NCI-H446 (cell line): Measurements from ENCODE around the gene PER2.

Experiments used
- DNase-seq, 2 experiments: peaks; one replicate each; lab custom pipeline; 2025; lab: John Stamatoyannopoulos, UW

PER2 gene

GRCh38 chr2:238267341-238267710 lies 21.1 kb downstream of the PER2 start:
- DNase-seq = no peak

GRCh38 chr2:238265605-238266004 lies 22.8 kb downstream of the PER2 start:
- no peak for DNase-seq

GRCh38 chr2:238264072-238264460 lies 24.3 kb downstream of the PER2 start:
- DNase-seq = no peak

GRCh38 chr2:238263204-238264071 lies 25.0 kb downstream of the PER2 start:
- DNase-seq = peak; percentile 34 to 81

GRCh38 chr2:238262496-238263122 lies 25.8 kb downstream of the PER2 start:
- no peak for DNase-seq

GRCh38 chr2:238261718-238262375 lies 26.6 kb downstream of the PER2 start:
- DNase-seq = no peak

GRCh38 chr2:238260883-238261282 lies 27.5 kb downstream of the PER2 start:
- DNase-seq = no peak

- DNase-seq = no peak
These were observed 29.1 kb downstream of the PER2 start for GRCh38 chr2:238259061-238260020.

- DNase-seq = no peak
These were observed 30.4 kb downstream of the PER2 start for GRCh38 chr2:238257786-238258700.

- DNase-seq = peak in 1 of 2 experiments; percentile 68
These were observed 31.8 kb downstream of the PER2 start for GRCh38 chr2:238256594-238257104.

- DNase-seq = no peak
These were observed 32.3 kb downstream of the PER2 start for GRCh38 chr2:238256111-238256510.

GRCh38 chr2:238255636-238256035 lies 32.8 kb downstream of the PER2 start:
- no peak for DNase-seq

GRCh38 chr2:238255151-238255551 lies 33.3 kb downstream of the PER2 start:
- DNase-seq = no peak

- DNase-seq = no peak
These were observed 34.2 kb downstream of the PER2 start for GRCh38 chr2:238254095-238254723.

GRCh38 chr2:238252766-238253630 lies 35.4 kb downstream of the PER2 start:
- DNase-seq = no peak

GRCh38 chr2:238251986-238252385 lies 36.4 kb downstream of the PER2 start:
- no peak for DNase-seq

GRCh38 chr2:238251331-238251730 lies 37.1 kb downstream of the PER2 start:
- DNase-seq = no peak

- DNase-seq = no peak
These were observed 37.5 kb downstream of the PER2 start for GRCh38 chr2:238250896-238251295.

- DNase-seq = no peak
These were observed 40.5 kb downstream of the PER2 start for GRCh38 chr2:238247841-238248453.
